ENCODE data around the gene IGFL4. TPM values are rescaled to one million over a fixed set of nuclear protein-coding genes. Genes with fewer than 3 reads are reported as not detected.

Gene IGFL4
- total RNA-seq, 3 donors from 2014 or later, result not detected

DNA sequence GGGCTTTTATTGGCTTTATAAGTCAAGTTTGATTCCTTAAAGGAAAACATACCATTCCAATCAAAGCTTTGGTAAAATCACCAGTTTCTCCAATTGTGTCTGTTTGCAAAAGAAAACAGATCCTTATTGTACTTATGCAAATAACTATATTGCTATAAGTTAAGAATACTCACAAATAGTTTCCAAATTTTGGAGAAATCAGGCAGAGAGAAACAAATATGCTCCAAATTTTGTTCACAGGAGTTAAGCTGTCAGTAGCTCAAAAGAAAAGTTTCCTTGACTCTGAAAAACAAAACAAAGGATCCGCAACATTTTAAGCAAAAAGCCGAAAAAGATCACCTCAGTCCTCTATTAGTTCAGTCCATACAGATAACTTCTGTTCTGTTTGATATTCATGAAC lies 19.2 kb upstream of the IGFL4 start:
- TF ChIP-seq, protein P1, sequence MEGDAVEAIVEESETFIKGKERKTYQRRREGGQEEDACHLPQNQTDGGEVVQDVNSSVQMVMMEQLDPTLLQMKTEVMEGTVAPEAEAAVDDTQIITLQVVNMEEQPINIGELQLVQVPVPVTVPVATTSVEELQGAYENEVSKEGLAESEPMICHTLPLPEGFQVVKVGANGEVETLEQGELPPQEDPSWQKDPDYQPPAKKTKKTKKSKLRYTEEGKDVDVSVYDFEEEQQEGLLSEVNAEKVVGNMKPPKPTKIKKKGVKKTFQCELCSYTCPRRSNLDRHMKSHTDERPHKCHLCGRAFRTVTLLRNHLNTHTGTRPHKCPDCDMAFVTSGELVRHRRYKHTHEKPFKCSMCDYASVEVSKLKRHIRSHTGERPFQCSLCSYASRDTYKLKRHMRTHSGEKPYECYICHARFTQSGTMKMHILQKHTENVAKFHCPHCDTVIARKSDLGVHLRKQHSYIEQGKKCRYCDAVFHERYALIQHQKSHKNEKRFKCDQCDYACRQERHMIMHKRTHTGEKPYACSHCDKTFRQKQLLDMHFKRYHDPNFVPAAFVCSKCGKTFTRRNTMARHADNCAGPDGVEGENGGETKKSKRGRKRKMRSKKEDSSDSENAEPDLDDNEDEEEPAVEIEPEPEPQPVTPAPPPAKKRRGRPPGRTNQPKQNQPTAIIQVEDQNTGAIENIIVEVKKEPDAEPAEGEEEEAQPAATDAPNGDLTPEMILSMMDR (IDR thresholded peaks at IDR 0.05), result no peak
- no peak for TF ChIP-seq POLR2AphosphoS5 (IDR thresholded peaks at IDR 0.05)
- no peak for TF ChIP-seq POLR2A (IDR thresholded peaks at IDR 0.05)
- no peak for DNase-seq (ENCODE audit: low spot score in 2 of 2)
- Histone ChIP-seq H3K27me3 (no peaks in the 10 kb centered on the region), H3K27ac (no peak overlapping the region), H3K4me3 (no peak overlapping the region), H3K4me1 (no peaks in the 10 kb centered on the region), H3K36me3 (no peaks in the 10 kb centered on the region), H3K9me3 (no peaks in the 10 kb centered on the region)
- intact Hi-C loops (cut with DNase I; ENCODE audit: low total_unique reads), result no loop called here

DNA sequence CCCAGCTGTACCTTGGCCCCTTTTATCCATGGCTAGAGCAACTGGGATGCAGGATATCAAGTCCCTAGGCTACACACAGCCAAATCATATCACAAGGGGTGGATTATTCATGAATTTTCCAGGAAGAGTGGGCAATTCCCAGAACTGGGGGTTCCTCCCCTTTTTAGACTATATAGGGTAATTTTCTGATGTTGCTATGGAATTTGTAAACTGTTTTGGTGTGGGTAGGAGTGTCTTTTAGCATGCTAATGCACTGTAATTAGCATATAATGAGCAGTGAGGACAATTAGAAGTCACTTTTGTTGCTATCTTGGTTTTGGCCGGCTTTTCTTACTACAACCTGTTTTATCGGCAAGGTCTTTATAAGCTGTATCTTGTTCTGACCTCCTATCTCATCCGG lies 18.0 kb upstream of the IGFL4 start:
- Histone ChIP-seq H3K27ac (no peak overlapping the region), H3K36me3 (no peaks in the 10 kb centered on the region), H3K27me3 (no peaks in the 10 kb centered on the region), H3K4me1 (no peaks in the 10 kb centered on the region), H3K4me3 (no peak overlapping the region), H3K9me3 (no peaks in the 10 kb centered on the region)
- TF ChIP-seq, protein P1 (IDR thresholded peaks at IDR 0.05), result no peak
- TF ChIP-seq POLR2AphosphoS5 (IDR thresholded peaks at IDR 0.05) (no peak), POLR2A (IDR thresholded peaks at IDR 0.05) (no peak)
- intact Hi-C loops (cut with DNase I; ENCODE audit: low total_unique reads), result no loop called here
- no peak for DNase-seq (ENCODE audit: low spot score in 2 of 2)

GRCh38 chr19:46056536-46056935 lies 15.7 kb upstream of the IGFL4 start:
- Histone ChIP-seq H3K9me3 (no peaks in the 10 kb centered on the region), H3K4me3 (no peak overlapping the region), H3K36me3 (no peaks in the 10 kb centered on the region), H3K4me1 (no peaks in the 10 kb centered on the region), H3K27me3 (no peaks in the 10 kb centered on the region), H3K27ac (peak overlapping the region; percentile 52 to 59)
- TF ChIP-seq, protein P1 (IDR thresholded peaks at IDR 0.05), result no peak
- TF ChIP-seq POLR2AphosphoS5 (IDR thresholded peaks at IDR 0.05) (no peak), POLR2A (IDR thresholded peaks at IDR 0.05) (no peak)
- intact Hi-C loops (cut with DNase I; ENCODE audit: low total_unique reads), result no loop called here
- DNase-seq (ENCODE audit: low spot score in 2 of 2), result peak in 1 of 2 donors; percentile 60

DNA sequence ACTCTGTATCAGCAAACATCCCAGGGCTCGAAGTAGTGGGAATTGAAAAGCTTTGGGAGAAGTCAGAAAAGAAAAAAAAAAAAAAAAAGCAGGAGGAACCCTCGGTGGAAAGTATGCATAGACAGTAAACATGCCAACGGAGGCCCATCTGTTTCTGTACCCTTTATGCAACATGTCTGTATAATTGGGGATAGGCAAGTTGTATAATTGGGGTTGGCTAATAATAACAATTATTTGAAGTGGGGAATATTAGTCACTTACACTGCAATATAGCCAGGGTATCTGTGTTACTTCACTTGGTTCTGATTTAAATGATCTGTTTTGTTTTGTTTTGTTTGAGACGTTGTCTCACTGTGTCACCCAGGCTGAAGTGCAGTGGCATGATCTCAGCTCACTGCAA lies 12.1 kb upstream of the IGFL4 start:
- Histone ChIP-seq H3K27ac (no peak overlapping the region), H3K27me3 (no peaks in the 10 kb centered on the region), H3K36me3 (no peaks in the 10 kb centered on the region), H3K4me3 (no peak overlapping the region), H3K9me3 (no peaks in the 10 kb centered on the region), H3K4me1 (no peaks in the 10 kb centered on the region)
- intact Hi-C loops (cut with DNase I; ENCODE audit: low total_unique reads), result no loop called here
- TF ChIP-seq, protein P1 (IDR thresholded peaks at IDR 0.05), result no peak
- TF ChIP-seq POLR2A (IDR thresholded peaks at IDR 0.05) (no peak), POLR2AphosphoS5 (IDR thresholded peaks at IDR 0.05) (no peak)
- no peak for DNase-seq (ENCODE audit: low spot score in 2 of 2)

GRCh38 chr19:46049597-46049996 lies 8.8 kb upstream of the IGFL4 start:
- H3K27ac ChIP-seq, result no peak overlapping the region
- no peak overlapping the region for H3K4me3 ChIP-seq
- no peak for TF ChIP-seq POLR2AphosphoS5 (IDR thresholded peaks at IDR 0.05)
- no peak for TF ChIP-seq POLR2A (IDR thresholded peaks at IDR 0.05)
- TF ChIP-seq, protein P1 (IDR thresholded peaks at IDR 0.05), result no peak
- H3K4me1 ChIP-seq, result no peaks in the 10 kb centered on the region
- H3K27me3 ChIP-seq, result no peaks in the 10 kb centered on the region
- DNase-seq (ENCODE audit: low spot score in 2 of 2), result no peak
- intact Hi-C loops (cut with DNase I; ENCODE audit: low total_unique reads), result no loop called here
- no peaks in the 10 kb centered on the region for H3K36me3 ChIP-seq
- H3K9me3 ChIP-seq, result no peaks in the 10 kb centered on the region

All from breast epithelium (tissue), 4 donors.